Fibroblast of villous mesenchyme (primary cell): ENCODE results near the gene CFAP46. TPM values are rescaled to one million over a fixed set of nuclear protein-coding genes. Genes with fewer than 3 reads are reported as not detected.

ENCODE experiments used
- DNase-seq: peaks from one replicate; pipeline ENCODE4 v3.0.0-alpha.2; 2010; ENCODE audit warnings: low read depth
- H3K4me3 ChIP-seq: 2 replicates; pipeline ENCODE4 v1.5.1; 2011; ENCODE audit warnings: low read depth, mild to moderate bottlenecking, low read length
- total RNA-seq: library from RNA; depleted of rRNA; stranded (reverse); fragments of >200 nt; gene quantifications from 2 replicates; pipeline ENCODE4 v1.2.3, GENCODE V29; 2012
- TF ChIP-seq, protein P1 (sequence below): IDR thresholded peaks from 2 replicates; pipeline ENCODE4 v1.5.1; 2012; ENCODE audit warnings: low read depth, mild to moderate bottlenecking, low read length; ENCODE audit not compliant: insufficient read depth

The CFAP46 gene
- total RNA-seq, 1 donor: under 0.01 TPM

- no peak overlapping the region for H3K4me3 ChIP-seq
- TF ChIP-seq, protein P1, sequence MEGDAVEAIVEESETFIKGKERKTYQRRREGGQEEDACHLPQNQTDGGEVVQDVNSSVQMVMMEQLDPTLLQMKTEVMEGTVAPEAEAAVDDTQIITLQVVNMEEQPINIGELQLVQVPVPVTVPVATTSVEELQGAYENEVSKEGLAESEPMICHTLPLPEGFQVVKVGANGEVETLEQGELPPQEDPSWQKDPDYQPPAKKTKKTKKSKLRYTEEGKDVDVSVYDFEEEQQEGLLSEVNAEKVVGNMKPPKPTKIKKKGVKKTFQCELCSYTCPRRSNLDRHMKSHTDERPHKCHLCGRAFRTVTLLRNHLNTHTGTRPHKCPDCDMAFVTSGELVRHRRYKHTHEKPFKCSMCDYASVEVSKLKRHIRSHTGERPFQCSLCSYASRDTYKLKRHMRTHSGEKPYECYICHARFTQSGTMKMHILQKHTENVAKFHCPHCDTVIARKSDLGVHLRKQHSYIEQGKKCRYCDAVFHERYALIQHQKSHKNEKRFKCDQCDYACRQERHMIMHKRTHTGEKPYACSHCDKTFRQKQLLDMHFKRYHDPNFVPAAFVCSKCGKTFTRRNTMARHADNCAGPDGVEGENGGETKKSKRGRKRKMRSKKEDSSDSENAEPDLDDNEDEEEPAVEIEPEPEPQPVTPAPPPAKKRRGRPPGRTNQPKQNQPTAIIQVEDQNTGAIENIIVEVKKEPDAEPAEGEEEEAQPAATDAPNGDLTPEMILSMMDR: no peak
- no peak for DNase-seq
Observed at GRCh38 chr10:132915411-132915810, 27.0 kb downstream of the CFAP46 start.

DNA sequence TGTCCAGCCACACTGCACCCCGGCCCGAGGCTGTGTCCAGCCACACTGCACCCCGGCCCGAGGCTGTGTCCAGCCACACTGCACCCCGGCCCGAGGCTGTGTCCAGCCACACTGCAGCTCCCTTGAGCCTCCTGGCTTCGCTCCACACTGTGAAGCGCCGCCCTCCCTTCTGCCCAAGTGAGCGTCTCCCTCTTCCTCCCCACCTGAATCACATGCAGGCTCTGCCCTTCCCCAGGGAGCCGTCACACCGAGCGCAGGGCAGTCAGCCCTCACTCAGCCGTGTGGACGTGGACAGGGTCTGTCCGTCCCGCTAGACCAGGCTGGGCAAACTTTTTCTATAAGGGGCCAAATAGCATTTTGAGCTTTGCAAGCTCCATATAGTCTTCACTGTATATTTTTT lies 27.6 kb downstream of the CFAP46 start:
- DNase-seq: no peak
- TF ChIP-seq, protein P1: no peak
- no peak overlapping the region for H3K4me3 ChIP-seq

- TF ChIP-seq, protein P1: no peak
- H3K4me3 ChIP-seq: no peak overlapping the region
- no peak for DNase-seq
Observed at GRCh38 chr10:132913559-132914115, 28.7 kb downstream of the CFAP46 start.

DNA sequence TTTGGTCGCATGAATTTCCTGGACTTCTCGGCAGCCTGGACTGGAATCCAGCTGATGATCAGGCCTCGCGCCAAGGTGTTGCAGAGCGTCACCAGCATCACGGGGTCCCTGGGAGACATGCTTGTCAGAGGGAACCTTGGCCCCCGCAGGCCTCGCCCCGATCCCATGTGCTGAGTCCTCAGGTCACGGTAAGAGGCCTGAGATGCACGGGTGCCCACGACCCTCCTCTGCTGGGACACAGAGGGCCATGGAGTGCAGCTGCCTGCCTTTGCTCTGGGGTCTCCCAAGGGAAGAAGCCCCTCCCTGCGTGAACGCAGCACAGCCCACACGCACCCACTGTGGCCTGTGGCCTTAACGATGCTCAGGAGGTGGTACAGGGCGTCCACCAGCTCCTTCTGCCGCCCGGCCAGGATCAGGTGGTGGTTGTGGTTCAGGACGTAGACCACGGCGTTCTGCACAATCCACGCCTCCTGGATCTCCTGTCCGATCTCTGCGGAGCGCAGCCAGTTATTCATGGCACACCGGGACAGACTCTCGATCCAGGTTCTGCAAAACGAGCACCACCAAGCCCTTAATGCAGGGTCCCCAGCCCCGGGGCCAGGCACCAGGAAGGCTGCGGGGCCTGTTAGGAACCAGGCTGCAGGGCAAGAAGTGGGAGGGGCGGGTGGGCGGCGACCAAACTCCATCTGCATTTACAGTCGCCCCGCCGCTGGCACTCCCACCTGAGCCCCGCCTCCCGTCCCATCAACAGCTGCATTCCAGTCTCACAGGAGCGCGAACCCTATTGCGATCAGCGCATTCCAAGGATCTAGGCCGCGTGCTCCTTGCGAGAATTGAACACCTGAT lies 29.4 kb downstream of the CFAP46 start:
- TF ChIP-seq, protein P1: no peak
- DNase-seq: no peak
- no peak overlapping the region for H3K4me3 ChIP-seq

GRCh38 chr10:132912225-132912712 lies 30.1 kb downstream of the CFAP46 start:
- no peak for DNase-seq
- TF ChIP-seq, protein P1: no peak
- H3K4me3 ChIP-seq: no peak overlapping the region

DNA sequence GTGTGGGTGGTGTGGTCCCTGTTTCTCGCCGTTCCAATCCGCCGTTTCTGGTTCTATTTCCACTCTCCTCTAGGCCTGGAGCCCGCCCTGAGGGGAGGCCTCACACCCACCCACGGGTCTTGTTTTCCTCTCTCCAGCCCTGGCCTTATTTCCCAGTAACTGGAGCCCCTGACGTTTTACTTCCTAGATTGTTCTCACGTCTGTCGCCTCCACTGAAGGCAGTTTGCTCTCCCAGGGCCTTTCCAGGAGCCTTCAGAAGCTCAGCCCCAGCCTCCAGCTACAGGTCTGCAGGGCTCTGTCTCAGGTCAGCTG lies 30.6 kb downstream of the CFAP46 start:
- TF ChIP-seq, protein P1: no peak
- H3K4me3 ChIP-seq: no peak overlapping the region
- no peak for DNase-seq
